IPS-15b (cell line): ENCODE measurements around the gene TFDP1.

ENCODE experiments used
- H3K27me3 ChIP-seq: one replicate; pipeline ENCODE4 v1.6.1; 2013; ENCODE audit warnings: low read length; ENCODE audit not compliant: control insufficient read depth, insufficient read depth
- H3K36me3 ChIP-seq: one replicate; pipeline ENCODE4 v1.6.1; 2013; ENCODE audit warnings: low read length; ENCODE audit not compliant: control insufficient read depth, insufficient read depth
- H3K4me1 ChIP-seq: one replicate; pipeline ENCODE4 v1.6.1; 2013; ENCODE audit warnings: mild to moderate bottlenecking, low read length; ENCODE audit not compliant: control insufficient read depth, insufficient read depth
- H3K4me3 ChIP-seq: one replicate; pipeline ENCODE4 v1.5.1; 2013; ENCODE audit warnings: low read depth, low read length
- H3K9ac ChIP-seq: one replicate; pipeline ENCODE4 v1.6.1; 2013; ENCODE audit warnings: low read depth, mild to moderate bottlenecking, low read length
- H3K9me3 ChIP-seq: one replicate; pipeline ENCODE4 v1.6.1; 2013; ENCODE audit warnings: mild to moderate bottlenecking, low read length; ENCODE audit not compliant: control insufficient read depth, insufficient read depth

The TFDP1 gene

GRCh38 chr13:113552786-113553434 is 31.6 kb upstream of the TFDP1 start:
- Histone ChIP-seq H3K9me3 (no peaks in the 10 kb centered on the region), H3K4me1 (no peaks in the 10 kb centered on the region), H3K4me3 (no peak overlapping the region), H3K36me3 (peaks cover 2% of the 10 kb centered on the region), H3K27me3 (no peaks in the 10 kb centered on the region), H3K9ac (no peak overlapping the region)

GRCh38 chr13:113553511-113554332 is 30.8 kb upstream of the TFDP1 start:
- Histone ChIP-seq H3K9ac (no peak overlapping the region), H3K9me3 (no peaks in the 10 kb centered on the region), H3K4me3 (no peak overlapping the region), H3K27me3 (no peaks in the 10 kb centered on the region), H3K4me1 (no peaks in the 10 kb centered on the region), H3K36me3 (peaks cover 2% of the 10 kb centered on the region)

GRCh38 chr13:113554333-113554700 is 30.2 kb upstream of the TFDP1 start:
- H3K36me3 ChIP-seq, result peaks cover 1% of the 10 kb centered on the region
- H3K27me3 ChIP-seq, result no peaks in the 10 kb centered on the region
- H3K4me1 ChIP-seq, result no peaks in the 10 kb centered on the region
- no peak overlapping the region for H3K4me3 ChIP-seq
- no peak overlapping the region for H3K9ac ChIP-seq
- H3K9me3 ChIP-seq, result no peaks in the 10 kb centered on the region

GRCh38 chr13:113555141-113555540 is 29.4 kb upstream of the TFDP1 start:
- Histone ChIP-seq H3K9me3 (no peaks in the 10 kb centered on the region), H3K36me3 (no peaks in the 10 kb centered on the region), H3K4me3 (no peak overlapping the region), H3K4me1 (no peaks in the 10 kb centered on the region), H3K9ac (no peak overlapping the region), H3K27me3 (no peaks in the 10 kb centered on the region)

GRCh38 chr13:113557013-113557412 is 27.5 kb upstream of the TFDP1 start:
- Histone ChIP-seq H3K27me3 (no peaks in the 10 kb centered on the region), H3K9ac (no peak overlapping the region), H3K9me3 (no peaks in the 10 kb centered on the region), H3K36me3 (no peaks in the 10 kb centered on the region), H3K4me1 (no peaks in the 10 kb centered on the region), H3K4me3 (no peak overlapping the region)

- no peaks in the 10 kb centered on the region for H3K36me3 ChIP-seq
- no peaks in the 10 kb centered on the region for H3K27me3 ChIP-seq
- H3K9me3 ChIP-seq, result no peaks in the 10 kb centered on the region
- no peaks in the 10 kb centered on the region for H3K4me1 ChIP-seq
- H3K9ac ChIP-seq, result no peak overlapping the region
- no peak overlapping the region for H3K4me3 ChIP-seq
Measured at GRCh38 chr13:113558461-113558860, 26.1 kb upstream of the TFDP1 start.

- Histone ChIP-seq H3K4me1 (no peaks in the 10 kb centered on the region), H3K4me3 (no peak overlapping the region), H3K36me3 (no peaks in the 10 kb centered on the region), H3K9me3 (no peaks in the 10 kb centered on the region), H3K9ac (no peak overlapping the region), H3K27me3 (no peaks in the 10 kb centered on the region)
Measured at GRCh38 chr13:113559061-113559460, 25.5 kb upstream of the TFDP1 start.

- no peaks in the 10 kb centered on the region for H3K9me3 ChIP-seq
- H3K9ac ChIP-seq, result no peak overlapping the region
- H3K27me3 ChIP-seq, result no peaks in the 10 kb centered on the region
- no peaks in the 10 kb centered on the region for H3K4me1 ChIP-seq
- no peaks in the 10 kb centered on the region for H3K36me3 ChIP-seq
- no peak overlapping the region for H3K4me3 ChIP-seq
Measured at GRCh38 chr13:113559901-113560644, 24.5 kb upstream of the TFDP1 start.

- H3K9me3 ChIP-seq, result no peaks in the 10 kb centered on the region
- no peak overlapping the region for H3K9ac ChIP-seq
- H3K36me3 ChIP-seq, result no peaks in the 10 kb centered on the region
- no peak overlapping the region for H3K4me3 ChIP-seq
- no peaks in the 10 kb centered on the region for H3K4me1 ChIP-seq
- no peaks in the 10 kb centered on the region for H3K27me3 ChIP-seq
Measured at GRCh38 chr13:113560645-113561416, 23.7 kb upstream of the TFDP1 start.

GRCh38 chr13:113561417-113562084 is 23.0 kb upstream of the TFDP1 start:
- no peaks in the 10 kb centered on the region for H3K36me3 ChIP-seq
- no peaks in the 10 kb centered on the region for H3K27me3 ChIP-seq
- H3K9me3 ChIP-seq, result no peaks in the 10 kb centered on the region
- no peaks in the 10 kb centered on the region for H3K4me1 ChIP-seq
- H3K9ac ChIP-seq, result no peak overlapping the region
- no peak overlapping the region for H3K4me3 ChIP-seq
